Activated T-helper 2 cell treated with anti-CD3 and anti-CD28 coated beads, Interferon-gamma antibody, Interleukin-2, Interleukin-4, amounts not matched to agents 10 μg/mL and 5 μg/mL and 100 μg/mL, durations not matched to agents 14 hours and 24 hours and 36 hours (primary cell): ENCODE data around the gene ZNF224. TPM values are rescaled to one million over a fixed set of nuclear protein-coding genes. Genes with fewer than 3 reads are reported as not detected.

Experiments
- DNase-seq: peaks from one replicate; pipeline ENCODE4 v3.0.0; 2021; ENCODE audit warnings: low spot score
- H3K27ac Mint-ChIP-seq: one replicate; pipeline ENCODE4 v1.8.0; 2021; ENCODE audit warnings: mixed read lengths
- H3K27me3 Mint-ChIP-seq: one replicate; pipeline ENCODE4 v1.8.0; 2021; ENCODE audit warnings: low read depth, mixed read lengths
- H3K36me3 Mint-ChIP-seq: one replicate; pipeline ENCODE4 v1.8.0; 2021; ENCODE audit warnings: low read depth, mixed read lengths
- H3K4me1 Mint-ChIP-seq: one replicate; pipeline ENCODE4 v1.8.0; 2021; ENCODE audit warnings: low read depth, mixed read lengths
- H3K4me3 Mint-ChIP-seq: one replicate; pipeline ENCODE4 v1.8.0; 2021; ENCODE audit warnings: low read depth, mild to moderate bottlenecking, moderate library complexity, mixed read lengths
- H3K9me3 Mint-ChIP-seq: one replicate; pipeline ENCODE4 v1.8.0; 2021; ENCODE audit warnings: mixed read lengths
- intact Hi-C: fragments of 100-400 bp; cut with micrococcal nuclease; formaldehyde crosslinking; loops from one replicate; pipeline ENCODE4 v1.15.1; 2023
- total RNA-seq: library from RNA; stranded (reverse); gene quantifications from 2 replicates; pipeline ENCODE4 v1.2.3, GENCODE V29; 2022

ZNF224 gene
- 19.4 and 22.3 TPM in 2 replicates for total RNA-seq

- peak within 1 kb of the TSS; percentile 77 for H3K27ac Mint-ChIP-seq
- H3K36me3 Mint-ChIP-seq, result peaks cover 35% of the 10 kb centered on the region
- intact Hi-C loops, result loop anchor here (1.0 to 5.0 kb wide), 6 partner anchors 19 to 157 kb away; partner anchors contain the start of genes ZNF225, ZNF226, ZNF227 and ZNF230
- H3K4me1 Mint-ChIP-seq, result peaks cover 9% of the 10 kb centered on the region
- peak; percentile 76 for DNase-seq
- peaks cover 21% of the 10 kb centered on the region for H3K9me3 Mint-ChIP-seq
- H3K4me3 Mint-ChIP-seq, result peak within 1 kb of the TSS; percentile 98
- H3K27me3 Mint-ChIP-seq, result no peaks in the 10 kb centered on the region
Measured at GRCh38 chr19:44093931-44094765, at the start of gene ZNF224. TSS of gene ZNF224 (plus strand) at chr19:44094361. CDS start at chr19:44097874, 3,513 bp downstream.

- Mint-ChIP-seq H3K27ac (no peak overlapping the region), H3K36me3 (peaks cover 3% of the 10 kb centered on the region), H3K27me3 (no peaks in the 10 kb centered on the region), H3K4me1 (peaks cover 6% of the 10 kb centered on the region), H3K4me3 (peak overlapping the region; percentile 76), H3K9me3 (peaks cover 41% of the 10 kb centered on the region)
- DNase-seq, result no peak
- intact Hi-C loops, result loop anchor here (2.0 kb wide), 1 partner anchor 48 kb away; the partner anchor contains the start of gene ZNF230
Measured at GRCh38 chr19:44050740-44051649, 43.2 kb upstream of the ZNF224 start.

- peaks cover 6% of the 10 kb centered on the region for H3K4me1 Mint-ChIP-seq
- peaks cover 40% of the 10 kb centered on the region for H3K9me3 Mint-ChIP-seq
- H3K4me3 Mint-ChIP-seq, result peak within 1 kb of the TSS; percentile 76
- H3K27ac Mint-ChIP-seq, result no peak within 1 kb of the TSS
- no peak for DNase-seq
- H3K27me3 Mint-ChIP-seq, result no peaks in the 10 kb centered on the region
- intact Hi-C loops, result loop anchor here (2.0 kb wide), 1 partner anchor 49 kb away; the partner anchor contains the start of gene ZNF230
- peaks cover 3% of the 10 kb centered on the region for H3K36me3 Mint-ChIP-seq
Measured at GRCh38 chr19:44051650-44052402, 42.3 kb upstream of the ZNF224 start, which contains the start of gene ZNF223. TSS of gene ZNF223 (plus strand) at chr19:44052036. CDS start at chr19:44055177, 3,141 bp downstream.

- intact Hi-C loops, result no loop called here
- peaks cover 49% of the 10 kb centered on the region for H3K9me3 Mint-ChIP-seq
- no peaks in the 10 kb centered on the region for H3K27me3 Mint-ChIP-seq
- no peak overlapping the region for H3K27ac Mint-ChIP-seq
- no peak overlapping the region for H3K4me3 Mint-ChIP-seq
- DNase-seq, result no peak
- H3K36me3 Mint-ChIP-seq, result peaks cover 3% of the 10 kb centered on the region
- H3K4me1 Mint-ChIP-seq, result peaks cover 6% of the 10 kb centered on the region
Measured at GRCh38 chr19:44055870-44056269, 38.3 kb upstream of the ZNF224 start.

GRCh38 chr19:44059229-44059628 lies 34.9 kb upstream of the ZNF224 start:
- H3K9me3 Mint-ChIP-seq, result peaks cover 42% of the 10 kb centered on the region
- intact Hi-C loops, result no loop called here

GRCh38 chr19:44061038-44061437 lies 33.1 kb upstream of the ZNF224 start:
- Mint-ChIP-seq H3K9me3 (peaks cover 39% of the 10 kb centered on the region), H3K27me3 (no peaks in the 10 kb centered on the region), H3K36me3 (no peaks in the 10 kb centered on the region), H3K27ac (no peak overlapping the region), H3K4me1 (no peaks in the 10 kb centered on the region), H3K4me3 (no peak overlapping the region)
- intact Hi-C loops, result no loop called here
- DNase-seq, result no peak

More at GRCh38 chr19:44059229-44059628, 34.9 kb upstream of the ZNF224 start:
- H3K36me3 Mint-ChIP-seq, result no peaks in the 10 kb centered on the region
- H3K27ac Mint-ChIP-seq, result no peak overlapping the region
- no peaks in the 10 kb centered on the region for H3K4me1 Mint-ChIP-seq
- no peak overlapping the region for H3K4me3 Mint-ChIP-seq
- DNase-seq, result no peak
- H3K27me3 Mint-ChIP-seq, result no peaks in the 10 kb centered on the region

GRCh38 chr19:44066305-44066704 lies 27.9 kb upstream of the ZNF224 start:
- DNase-seq, result no peak
- H3K27me3 Mint-ChIP-seq, result no peaks in the 10 kb centered on the region
- intact Hi-C loops, result no loop called here
- H3K9me3 Mint-ChIP-seq, result peaks cover 61% of the 10 kb centered on the region
- no peak overlapping the region for H3K4me3 Mint-ChIP-seq
- H3K36me3 Mint-ChIP-seq, result peaks cover 12% of the 10 kb centered on the region
- H3K4me1 Mint-ChIP-seq, result peaks cover 1% of the 10 kb centered on the region
- no peak overlapping the region for H3K27ac Mint-ChIP-seq

- Mint-ChIP-seq H3K27ac (no peak overlapping the region), H3K4me3 (no peak overlapping the region), H3K36me3 (peaks cover 25% of the 10 kb centered on the region), H3K4me1 (peaks cover 17% of the 10 kb centered on the region), H3K27me3 (no peaks in the 10 kb centered on the region), H3K9me3 (peaks cover 70% of the 10 kb centered on the region)
- intact Hi-C loops, result no loop called here
- no peak for DNase-seq
Measured at GRCh38 chr19:44069415-44069814, 24.7 kb upstream of the ZNF224 start.

- intact Hi-C loops, result loop anchor here (1.0 to 5.0 kb wide), 5 partner anchors 22 to 140 kb away; partner anchors contain the start of genes ZNF155, ZNF222, ZNF224 and ZNF227
- H3K9me3 Mint-ChIP-seq, result peaks cover 59% of the 10 kb centered on the region
- peak; percentile 77 for DNase-seq
Measured at GRCh38 chr19:44071824-44072542, 22.2 kb upstream of the ZNF224 start, which contains the start of gene ZNF284. TSS of gene ZNF284 (plus strand) at chr19:44072159. CDS start at chr19:44076390, 4,231 bp downstream.

GRCh38 chr19:44072543-44073401 lies 21.4 kb upstream of the ZNF224 start:
- peak overlapping the region; percentile 85 for H3K4me3 Mint-ChIP-seq
- H3K36me3 Mint-ChIP-seq, result peaks cover 31% of the 10 kb centered on the region
- peaks cover 54% of the 10 kb centered on the region for H3K9me3 Mint-ChIP-seq
- H3K27ac Mint-ChIP-seq, result no peak overlapping the region
- H3K4me1 Mint-ChIP-seq, result peaks cover 17% of the 10 kb centered on the region
- H3K27me3 Mint-ChIP-seq, result no peaks in the 10 kb centered on the region
- intact Hi-C loops, result loop anchor here (1.0 to 5.0 kb wide), 5 partner anchors 22 to 140 kb away; partner anchors contain the start of genes ZNF155, ZNF222, ZNF224 and ZNF227
- DNase-seq, result no peak

More at GRCh38 chr19:44071824-44072542, 22.2 kb upstream of the ZNF224 start, which contains the start of gene ZNF284:
- peak within 1 kb of the TSS; percentile 50 for H3K27ac Mint-ChIP-seq
- peak within 1 kb of the TSS; percentile 85 for H3K4me3 Mint-ChIP-seq
- H3K36me3 Mint-ChIP-seq, result peaks cover 27% of the 10 kb centered on the region
- H3K27me3 Mint-ChIP-seq, result no peaks in the 10 kb centered on the region
- H3K4me1 Mint-ChIP-seq, result peaks cover 17% of the 10 kb centered on the region
